Stimulated activated CD4-positive, alpha-beta T cell treated with anti-CD3 and anti-CD28 coated beads, TNF-alpha, amount 100 ng/mL, for 1 hour (primary cell): Measurements from ENCODE around the gene MORN1.

Experiments
- DNase-seq, 3 donors: peaks; one replicate each; pipeline ENCODE4 v3.0.0-alpha.2; 2020; ENCODE audit warnings: low read depth in 3 of 3, low spot score in 1 of 3

The MORN1 gene

DNA sequence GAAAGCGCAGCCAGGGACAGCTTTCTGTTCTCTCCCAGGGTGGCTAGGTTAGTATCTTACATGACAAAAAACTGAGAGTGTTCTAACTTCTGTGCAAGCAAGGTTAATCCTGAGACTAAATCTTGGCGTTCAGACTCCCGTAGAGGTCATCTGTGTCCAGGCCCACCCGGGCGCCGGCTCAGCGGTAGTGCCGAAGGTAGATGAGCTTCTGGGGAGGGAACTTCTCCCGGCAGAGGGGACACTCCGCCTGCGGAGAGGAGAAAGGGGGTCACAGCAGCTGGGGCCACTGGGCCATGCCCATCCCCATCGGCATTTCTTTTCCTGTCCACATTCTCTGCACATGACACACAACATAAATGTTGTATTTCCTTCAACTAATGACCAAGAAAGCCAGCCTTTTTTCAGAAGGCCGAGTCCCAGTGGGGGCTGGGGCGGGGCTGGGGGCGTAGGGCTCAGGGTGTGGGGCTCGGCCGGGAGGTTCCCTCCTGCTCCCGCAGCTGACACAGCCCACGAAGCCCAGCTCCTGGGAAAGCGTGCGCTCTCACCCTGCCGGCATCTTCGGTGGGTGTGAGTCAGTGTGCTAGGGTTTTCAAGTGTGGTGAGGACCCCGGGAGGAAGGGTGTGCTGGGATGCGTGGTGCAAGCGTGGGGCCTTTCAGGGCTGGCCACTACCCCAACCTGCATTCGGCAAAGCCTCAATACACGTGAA is 14.4 kb upstream of the MORN1 start:
- DNase-seq, result no peak

DNA sequence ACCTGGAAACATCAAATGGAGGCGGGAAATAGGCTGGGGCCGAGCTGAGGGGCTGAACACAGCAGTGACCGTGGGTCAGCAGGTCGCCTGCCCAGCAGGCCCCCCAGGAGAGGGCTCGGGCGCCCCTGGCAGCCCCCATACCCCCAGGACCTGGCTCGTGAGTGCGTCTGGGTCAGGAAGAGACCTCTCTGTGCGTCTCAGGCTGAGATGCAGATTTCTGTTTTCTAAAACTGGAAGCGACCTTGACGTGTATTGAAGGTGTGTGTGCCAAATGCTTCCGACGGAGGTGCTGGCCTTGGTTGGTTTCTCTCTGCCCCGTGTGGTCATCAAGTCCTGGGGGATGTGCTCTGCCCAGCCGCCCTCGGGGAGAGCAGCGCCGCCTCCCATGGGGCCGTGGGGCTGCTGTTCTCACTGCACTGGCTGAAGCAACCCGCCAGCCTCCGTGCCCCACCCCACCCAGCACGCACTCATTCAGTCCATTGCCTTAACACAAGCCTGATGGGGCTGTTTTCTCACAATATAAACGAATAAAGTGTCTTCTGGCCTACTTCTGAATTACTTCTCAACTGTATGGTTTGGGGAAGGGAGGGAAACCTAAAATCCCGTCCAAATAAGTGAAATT is 13.6 kb upstream of the MORN1 start:
- DNase-seq, result no peak

- no peak for DNase-seq
Measured at GRCh38 chr1:2404142-2404889, 13.0 kb upstream of the MORN1 start.

DNA sequence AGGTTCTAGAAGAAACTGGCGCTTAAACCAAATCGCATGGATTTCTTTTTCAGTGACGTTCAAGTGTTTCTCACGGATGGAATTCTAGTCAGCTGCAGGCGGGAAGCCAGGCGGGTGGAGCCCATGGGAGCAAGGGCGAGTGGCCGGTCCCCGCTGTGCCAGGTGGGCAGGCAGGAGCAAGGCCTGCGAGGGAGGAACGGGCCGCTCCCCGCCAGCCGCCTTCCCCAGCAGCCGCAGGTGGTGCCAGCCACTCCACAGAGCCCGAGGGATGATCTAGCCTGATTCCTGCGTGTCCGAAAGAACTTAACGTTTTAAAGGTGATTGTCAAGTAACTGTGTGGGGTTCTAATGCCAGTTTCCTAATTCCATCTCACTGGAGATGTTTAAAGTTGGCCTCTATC is 11.9 kb upstream of the MORN1 start:
- DNase-seq, result no peak

GRCh38 chr1:2402420-2402819 is 11.1 kb upstream of the MORN1 start:
- DNase-seq, result no peak

- no peak for DNase-seq
Measured at GRCh38 chr1:2400950-2401649, 9.7 kb upstream of the MORN1 start.

- DNase-seq, result no peak
Measured at GRCh38 chr1:2400576-2400909, 9.2 kb upstream of the MORN1 start.

- DNase-seq, result no peak
Measured at GRCh38 chr1:2399890-2400575, 8.7 kb upstream of the MORN1 start.

- no peak for DNase-seq
Measured at GRCh38 chr1:2398871-2399270, 7.5 kb upstream of the MORN1 start.

DNA sequence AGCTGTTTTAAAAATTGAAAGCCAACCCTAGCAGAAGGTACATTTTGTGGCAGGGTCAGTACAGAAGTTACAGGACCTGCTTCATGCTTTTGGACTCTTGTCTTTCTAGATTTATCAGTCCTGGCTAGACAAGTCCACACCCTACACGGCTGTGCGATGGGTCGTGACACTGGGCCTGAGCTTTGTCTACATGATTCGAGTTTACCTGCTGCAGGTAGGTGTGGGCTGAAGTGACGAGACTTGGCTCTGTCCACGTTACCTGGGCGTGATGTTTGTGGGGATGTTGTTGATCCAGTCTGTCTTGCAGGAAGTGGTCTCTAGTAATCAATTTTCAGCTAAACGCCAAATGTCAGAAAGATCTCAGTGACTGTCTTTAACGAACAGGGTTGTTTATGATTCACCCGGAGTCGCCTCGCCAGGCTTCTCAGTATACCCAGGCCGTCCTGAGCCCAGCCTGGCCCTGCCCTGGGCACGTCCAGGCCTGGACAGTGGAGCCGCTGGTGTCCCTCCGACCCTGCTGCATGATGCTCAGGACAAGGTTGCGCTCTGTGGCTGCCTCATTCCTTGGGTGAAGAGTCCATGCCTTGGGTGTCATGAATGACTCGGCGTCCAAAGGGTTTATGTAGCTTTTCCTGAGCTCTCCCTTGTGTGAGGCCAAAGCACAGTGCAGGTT is 5.8 kb upstream of the MORN1 start:
- no peak for DNase-seq

DNA sequence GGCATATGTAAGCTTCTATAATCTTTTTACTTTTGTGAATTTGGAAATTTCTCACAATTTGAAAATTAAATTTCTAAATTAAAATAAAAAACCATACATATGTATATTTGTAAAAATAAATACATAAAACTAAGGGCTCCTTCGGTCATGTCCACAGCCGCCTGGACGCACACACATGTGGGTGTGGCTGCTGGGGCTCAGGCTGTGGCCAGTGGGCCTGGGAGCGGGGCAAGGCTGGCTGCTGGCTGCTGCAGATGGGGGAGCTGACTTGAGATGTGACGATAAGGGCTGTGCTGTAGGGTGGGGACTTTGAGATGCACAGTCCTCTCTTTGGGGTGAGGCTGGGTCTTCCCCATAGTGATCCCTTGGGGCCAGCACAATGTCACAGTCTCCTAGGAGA is 5.1 kb upstream of the MORN1 start:
- DNase-seq, result no peak

DNA sequence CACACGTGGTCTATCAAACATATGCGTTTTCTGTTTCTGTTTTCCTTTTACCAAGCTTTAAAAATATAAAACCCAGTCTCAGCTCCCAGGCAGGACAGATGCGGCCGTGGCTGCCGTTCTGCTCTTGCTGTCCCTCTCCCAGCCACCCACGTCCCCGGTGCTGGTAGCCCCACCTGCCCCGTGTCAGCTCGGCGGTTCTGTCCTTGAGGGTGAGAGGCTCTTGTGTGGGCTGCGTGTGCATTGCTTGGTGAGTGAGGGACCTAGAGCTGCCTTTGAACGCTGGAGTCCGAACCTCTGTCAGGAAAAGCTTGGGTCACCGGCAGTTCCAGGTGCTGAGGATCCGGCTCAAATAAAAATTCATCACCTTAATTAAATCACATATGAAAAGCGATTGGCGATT is 4.7 kb upstream of the MORN1 start:
- no peak for DNase-seq

GRCh38 chr1:2395245-2395644 is 3.9 kb upstream of the MORN1 start:
- DNase-seq, result no peak

- DNase-seq, result no peak
Measured at GRCh38 chr1:2394761-2395160, 3.4 kb upstream of the MORN1 start.

DNA sequence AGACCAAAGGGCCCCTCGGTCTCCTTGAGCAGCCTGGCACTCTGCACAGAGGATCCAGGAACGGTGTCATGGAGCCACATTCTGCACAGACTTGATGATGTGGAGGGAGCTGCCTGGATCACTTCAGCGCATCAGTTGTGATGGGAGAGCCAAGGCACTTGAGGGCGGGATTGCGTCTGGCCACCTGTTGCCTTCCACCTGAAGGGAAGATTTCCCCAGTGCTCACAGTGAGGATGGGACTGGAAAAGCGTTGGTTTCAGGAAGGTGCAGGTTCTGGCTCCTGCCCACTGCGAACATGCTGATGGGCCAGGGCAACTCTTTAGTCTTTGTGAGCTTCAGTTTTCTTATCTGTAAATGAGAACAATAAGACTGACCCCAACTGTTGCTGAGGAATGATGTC is 2.9 kb upstream of the MORN1 start:
- no peak for DNase-seq

DNA sequence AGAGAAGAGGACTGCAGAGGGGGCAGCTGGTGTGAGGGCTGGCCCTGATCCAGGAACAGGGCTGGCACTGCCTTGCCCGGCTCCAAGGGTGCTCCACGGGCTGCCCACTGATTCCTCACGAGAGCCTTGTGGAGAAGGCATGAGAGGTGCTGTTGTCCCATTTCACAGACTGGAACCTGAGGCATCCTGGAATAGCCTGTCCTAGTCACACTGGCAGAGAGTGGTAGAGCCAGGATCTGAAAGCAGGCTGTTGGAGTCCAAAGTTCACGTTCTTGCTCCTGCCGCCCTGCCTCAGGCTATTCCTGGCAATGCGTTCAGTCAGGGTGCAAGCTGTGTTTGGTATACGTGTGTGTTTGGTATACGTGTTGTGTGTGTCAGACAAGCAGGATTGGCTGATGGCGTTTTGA is 2.1 kb upstream of the MORN1 start:
- no peak for DNase-seq

GRCh38 chr1:2392686-2393085 is 1.3 kb upstream of the MORN1 start:
- no peak for DNase-seq

- no peak for DNase-seq
Measured at GRCh38 chr1:2391931-2392509, 666 bp upstream of the MORN1 start.

DNA sequence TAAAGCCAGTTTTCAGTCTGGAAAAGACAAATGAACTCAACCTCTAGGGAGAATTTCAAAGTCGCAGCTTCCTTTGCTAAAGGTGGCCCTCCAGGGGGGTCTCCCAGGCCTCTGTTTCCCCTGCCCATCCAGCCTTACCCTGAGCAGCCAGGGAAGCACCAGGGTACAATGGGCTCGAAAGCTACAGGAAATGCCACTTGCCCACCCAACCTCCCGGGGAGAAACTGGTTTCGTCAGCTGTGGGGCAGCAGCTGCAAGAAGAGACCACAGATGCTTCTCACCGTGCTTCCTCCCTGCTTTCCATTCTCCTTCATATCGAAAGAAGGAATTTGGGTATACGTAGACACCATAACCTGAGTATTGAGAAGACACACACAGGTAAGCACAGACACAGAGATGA is 1.7 kb downstream of the MORN1 start:
- no peak for DNase-seq
